GM19193 (cell line): ENCODE measurements around the gene ANO2.

Experiments used
- POLR2A ChIP-seq: IDR thresholded peaks from 4 replicates; pipeline ENCODE4 v1.6.1; 2011; ENCODE audit not compliant: insufficient read depth, insufficient read length; ENCODE audit errors: extremely low read depth

Gene ANO2

GRCh38 chr12:5796171-5796958 is 148.7 kb downstream of the ANO2 start:
- no peak for TF ChIP-seq POLR2A

- TF ChIP-seq POLR2A, result no peak
Observed at GRCh38 chr12:5794156-5794555, 150.9 kb downstream of the ANO2 start.

- TF ChIP-seq POLR2A, result no peak
Observed at GRCh38 chr12:5792343-5792742, 152.7 kb downstream of the ANO2 start.

GRCh38 chr12:5789469-5789968 is 155.5 kb downstream of the ANO2 start:
- TF ChIP-seq POLR2A, result no peak

- TF ChIP-seq POLR2A, result no peak
Observed at GRCh38 chr12:5787828-5788227, 157.2 kb downstream of the ANO2 start.

- TF ChIP-seq POLR2A, result no peak
Observed at GRCh38 chr12:5785601-5786000, 159.5 kb downstream of the ANO2 start.

- TF ChIP-seq POLR2A, result no peak
Observed at GRCh38 chr12:5784462-5785130, 160.5 kb downstream of the ANO2 start.

- no peak for TF ChIP-seq POLR2A
Observed at GRCh38 chr12:5783289-5783920, 161.7 kb downstream of the ANO2 start.

GRCh38 chr12:5780536-5780935 is 164.5 kb downstream of the ANO2 start:
- no peak for TF ChIP-seq POLR2A

- TF ChIP-seq POLR2A, result no peak
Observed at GRCh38 chr12:5779401-5779800, 165.7 kb downstream of the ANO2 start.

- no peak for TF ChIP-seq POLR2A
Observed at GRCh38 chr12:5778821-5779220, 166.2 kb downstream of the ANO2 start.

GRCh38 chr12:5777451-5777850 is 167.6 kb downstream of the ANO2 start:
- no peak for TF ChIP-seq POLR2A

- TF ChIP-seq POLR2A, result no peak
Observed at GRCh38 chr12:5776091-5776490, 169.0 kb downstream of the ANO2 start.

- no peak for TF ChIP-seq POLR2A
Observed at GRCh38 chr12:5773550-5773949, 171.5 kb downstream of the ANO2 start.

GRCh38 chr12:5771756-5772155 is 173.3 kb downstream of the ANO2 start:
- no peak for TF ChIP-seq POLR2A
